Sigmoid colon (tissue), 4 donors: ENCODE results near the gene DOCK1.

ENCODE experiments used
- CTCF ChIP-seq, 4 experiments: fragments of 450-650 bp in 3 of 4; fragments of 200-600 bp in 1 of 4; IDR thresholded peaks; one replicate each; pipeline ENCODE4 v1.5.1; 2016 to 2019; ENCODE audit warnings: antibody characterized with exemption in 4 of 4, mild to moderate bottlenecking in 3 of 4, moderate library complexity in 2 of 4
- EP300 ChIP-seq, 4 donors: sonication (generic); formaldehyde crosslinking; IDR thresholded peaks; one replicate each; pipeline ENCODE4 v1.6.1; 2017; ENCODE audit warnings: antibody characterized with exemption in 4 of 4
- POLR2A ChIP-seq, 2 donors: fragments of 450-650 bp; IDR thresholded peaks; one replicate each; pipeline ENCODE4 v1.6.1; 2016; ENCODE audit warnings: antibody characterized with exemption in 2 of 2, mild to moderate bottlenecking in 2 of 2, moderate library complexity in 2 of 2
- POLR2AphosphoS5 ChIP-seq, 4 donors: sonication (generic); formaldehyde crosslinking; IDR thresholded peaks; one replicate each; pipeline ENCODE4 v1.6.1; 2017; ENCODE audit warnings: antibody characterized with exemption in 4 of 4

- TF ChIP-seq POLR2A (IDR thresholded peaks at IDR 0.05): no peak
- no peak for TF ChIP-seq CTCF (IDR thresholded peaks at IDR 0.05)
- TF ChIP-seq EP300 (IDR thresholded peaks at IDR 0.05): no peak
- TF ChIP-seq POLR2AphosphoS5 (IDR thresholded peaks at IDR 0.05): no peak
Observed at GRCh38 chr10:127447197-127447596, 542.0 kb downstream of the DOCK1 start.
